Liver (tissue), 9 donors: Measurements from ENCODE around the gene COPS7A. TPM values are rescaled to one million over a fixed set of nuclear protein-coding genes. Genes with fewer than 3 reads are reported as not detected.

ENCODE experiments used
- DNase-seq: peaks from one replicate; pipeline ENCODE4 v3.0.0-alpha.2; 2017; ENCODE audit warnings: low spot score
- H3K27ac ChIP-seq, 2 donors: one replicate each; pipeline ENCODE4 v1.7.0; 2013; ENCODE audit warnings: inconsistent platforms in 2 of 2, low read length in 2 of 2, control low read depth in 1 of 2, low read depth in 1 of 2, mild to moderate bottlenecking in 1 of 2
- H3K27me3 ChIP-seq, 4 donors: one replicate each; pipeline versions ENCODE4 v1.6.1 to v1.7.0; 2013; ENCODE audit warnings: low read length in 3 of 4, inconsistent platforms in 1 of 4, mild to moderate bottlenecking in 1 of 4, moderate library complexity in 1 of 4; ENCODE audit not compliant: control insufficient read depth in 4 of 4, insufficient read depth in 4 of 4
- H3K36me3 ChIP-seq, 4 donors: one replicate each; pipeline versions ENCODE4 v1.6.1 to v1.7.0; 2013; ENCODE audit warnings: low read length in 3 of 4, mild to moderate bottlenecking in 3 of 4, low read depth in 1 of 4, moderate library complexity in 1 of 4; ENCODE audit not compliant: control insufficient read depth in 4 of 4, insufficient read depth in 3 of 4
- H3K4me1 ChIP-seq, 4 donors: one replicate each; pipeline versions ENCODE4 v1.6.1 to v1.7.0; 2013; ENCODE audit warnings: low read length in 3 of 4, mild to moderate bottlenecking in 3 of 4, moderate library complexity in 1 of 4; ENCODE audit not compliant: control insufficient read depth in 4 of 4, insufficient read depth in 4 of 4
- H3K4me3 ChIP-seq, 3 donors: one replicate each; pipeline versions ENCODE4 v1.6.1 to v1.7.0; 2013; ENCODE audit warnings: low read length in 3 of 3, control low read depth in 1 of 3, low read depth in 1 of 3, mild to moderate bottlenecking in 1 of 3
- H3K9ac ChIP-seq, 2 donors: one replicate each; pipeline ENCODE4 v1.7.0; 2013; ENCODE audit warnings: low read length in 2 of 2, mild to moderate bottlenecking in 2 of 2, moderate library complexity in 2 of 2, control low read depth in 1 of 2, low read depth in 1 of 2
- H3K9me3 ChIP-seq, 4 donors: one replicate each; pipeline versions ENCODE4 v1.6.1 to v1.7.0; 2013; ENCODE audit warnings: low read length in 3 of 4; ENCODE audit not compliant: control insufficient read depth in 4 of 4
- ATF3 ChIP-seq: IDR thresholded peaks from 2 replicates; pipeline ENCODE4 v1.6.1; 2016; ENCODE audit warnings: antibody characterized with exemption
- CTCF ChIP-seq: fragments of 150-350 bp; IDR thresholded peaks from 2 replicates; pipeline ENCODE4 v1.5.1; 2017; ENCODE audit warnings: improper control_type of control experiment, low read depth, low read length; ENCODE audit not compliant: missing input control
- EGR1 ChIP-seq, 2 donors: IDR thresholded peaks; 2 replicates each; pipeline ENCODE4 v1.6.1; 2016 to 2018; ENCODE audit warnings: antibody characterized with exemption in 2 of 2, low read depth in 2 of 2
- FOXA1 ChIP-seq: IDR thresholded peaks from 2 replicates; pipeline ENCODE4 v1.6.1; 2016; ENCODE audit warnings: antibody characterized with exemption
- FOXA2 ChIP-seq: IDR thresholded peaks from 2 replicates; pipeline ENCODE4 v1.6.1; 2016; ENCODE audit warnings: antibody characterized with exemption
- GABPA ChIP-seq, 2 donors: IDR thresholded peaks in 1 of 2; conservative IDR thresholded peaks in 1 of 2; 2 replicates each; pipeline ENCODE4 v1.6.1; 2016; ENCODE audit warnings: antibody characterized with exemption in 2 of 2, mild to moderate bottlenecking in 1 of 2, moderate library complexity in 1 of 2
- HNF4A ChIP-seq, 2 donors: conservative IDR thresholded peaks; 2 replicates each; pipeline ENCODE4 v1.6.1; 2016; ENCODE audit warnings: antibody characterized with exemption in 2 of 2, mild to moderate bottlenecking in 2 of 2
- HNF4G ChIP-seq: IDR thresholded peaks from 2 replicates; pipeline ENCODE4 v1.6.1; 2016; ENCODE audit warnings: antibody characterized with exemption
- JUND ChIP-seq, 2 donors: IDR thresholded peaks; 2 replicates each; pipeline ENCODE4 v1.6.1; 2016; ENCODE audit warnings: antibody characterized with exemption in 2 of 2
- MAX ChIP-seq: IDR thresholded peaks from 2 replicates; pipeline ENCODE4 v1.6.1; 2016; ENCODE audit warnings: antibody characterized with exemption
- RAD21 ChIP-seq, 2 donors: IDR thresholded peaks; 2 replicates each; pipeline ENCODE4 v1.6.1; 2016; ENCODE audit warnings: antibody characterized with exemption in 2 of 2, mild to moderate bottlenecking in 2 of 2
- REST ChIP-seq: IDR thresholded peaks from 2 replicates; pipeline ENCODE4 v1.6.1; 2016; ENCODE audit warnings: antibody characterized with exemption, mild to moderate bottlenecking
- TAF1 ChIP-seq: conservative IDR thresholded peaks from 2 replicates; pipeline ENCODE4 v1.6.1; 2016; ENCODE audit warnings: antibody characterized with exemption, mild to moderate bottlenecking
- ZBTB33 ChIP-seq: IDR thresholded peaks from 2 replicates; pipeline ENCODE4 v1.6.1; 2016; ENCODE audit warnings: antibody characterized with exemption
- WGBS: extraction: QIAGEN DNeasy Blood & Tissue Kit; methylation state at CpG from one replicate; pipeline ENCODE4 v1.1.7; 2013; 5-methylcytosine and 5-hydroxymethylcytosine counted together
- polyA plus RNA-seq, 2 donors: library from polyadenylated mRNA; stranded (reverse) in 1 of 2; unstranded in 1 of 2; fragments of 200-250 nt in 1 of 2; fragments of >200 nt in 1 of 2; fragmentation: Nextera tagmentation in 1 of 2; extraction: Ambion mirVana in 1 of 2; gene quantifications; one replicate each; pipeline versions ENCODE4 v1.2.1 to v1.2.3, GENCODE V29; 2013 to 2015
- total RNA-seq, 2 donors: library from RNA; depleted of rRNA; stranded (reverse); fragments of >200 nt; gene quantifications; one replicate each; pipeline ENCODE4 v1.2.3, GENCODE V29; 2014
- donor health status: healthy.
- donor health status: healthy.
- donor health status: healthy.
- donor health status: healthy.
- donor health status: healthy.

Gene COPS7A
- total and polyA plus RNA-seq, 4 donors = 26.0 to 37.7 (median 32.4) TPM

GRCh38 chr12:6748761-6749160, 24.9 kb downstream of the COPS7A start:
- no peak for TF ChIP-seq FOXA2
- no peak for TF ChIP-seq RAD21 (IDR thresholded peaks at IDR 0.05)
- no peak for TF ChIP-seq CTCF
- no peak for TF ChIP-seq REST
- TF ChIP-seq FOXA1 = no peak
- TF ChIP-seq ZBTB33 = no peak
- no peak for TF ChIP-seq ATF3
- TF ChIP-seq GABPA (IDR thresholded peaks at IDR 0.05 in 1 of 2, conservative IDR thresholded peaks at IDR 0.05 in 1 of 2) = no peak
- TF ChIP-seq TAF1 = no peak
- WGBS = 94% methylated on average over 28 of the region's 28 CpGs
- H3K4me1 ChIP-seq = peaks cover 0 to 12% (median 9%) of the 10 kb centered on the region in 4 donors
- no peak overlapping the region for H3K27ac ChIP-seq
- no peaks in the 10 kb centered on the region for H3K27me3 ChIP-seq
- H3K36me3 ChIP-seq = peaks cover 16 to 43% (median 36%) of the 10 kb centered on the region in 4 donors
- no peaks in the 10 kb centered on the region for H3K9me3 ChIP-seq
- DNase-seq = no peak
- no peak overlapping the region for H3K4me3 ChIP-seq
- H3K9ac ChIP-seq = no peak overlapping the region

GRCh38 chr12:6750506-6750905, 26.7 kb downstream of the COPS7A start:
- Histone ChIP-seq H3K27me3 (no peaks in the 10 kb centered on the region), H3K4me3 (no peak overlapping the region), H3K9ac (no peak overlapping the region), H3K36me3 (peaks cover 16 to 43% (median 35%) of the 10 kb centered on the region in 4 donors), H3K9me3 (no peaks in the 10 kb centered on the region), H3K27ac (no peak overlapping the region), H3K4me1 (peaks cover 0 to 24% (median 20%) of the 10 kb centered on the region in 4 donors)
- DNase-seq = no peak
- WGBS = 91% methylated on average over 4 of the region's 4 CpGs
- TF ChIP-seq RAD21 (IDR thresholded peaks at IDR 0.05) (no peak), HNF4A (conservative IDR thresholded peaks at IDR 0.05) (no peak), JUND (IDR thresholded peaks at IDR 0.05) (no peak), ZBTB33 (no peak), FOXA2 (no peak), CTCF (no peak), REST (no peak), EGR1 (IDR thresholded peaks at IDR 0.05; ENCODE audit: low read depth in 2 of 2) (no peak), MAX (no peak), HNF4G (no peak)
